GM18909 (cell line): Measurements from ENCODE around the gene SH3PXD2A.

ENCODE experiments used
- ATAC-seq: cut with Tn5 transposase; IDR thresholded peaks from one replicate; pipeline ENCODE4 v1.9.1; 2021; ENCODE audit warnings: mild to moderate bottlenecking; ENCODE audit not compliant: unreplicated experiment, poor library complexity

Gene SH3PXD2A

DNA sequence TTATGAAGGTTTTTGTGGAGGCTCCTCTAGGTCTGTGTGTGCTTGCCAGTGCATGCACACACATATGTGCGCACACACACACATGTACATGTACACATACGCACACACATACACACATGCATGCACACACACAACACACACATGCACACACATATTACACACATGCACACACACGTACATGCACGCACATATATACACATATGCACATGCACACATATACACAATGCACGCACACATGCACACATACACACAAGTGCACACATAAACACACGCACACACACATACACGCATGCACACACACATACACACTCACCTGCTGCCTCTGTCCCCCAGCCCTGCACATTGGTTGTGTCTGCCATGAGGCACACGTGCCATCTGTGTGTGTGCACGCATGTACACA is 295.6 kb downstream of the SH3PXD2A start:
- ATAC-seq: no peak

DNA sequence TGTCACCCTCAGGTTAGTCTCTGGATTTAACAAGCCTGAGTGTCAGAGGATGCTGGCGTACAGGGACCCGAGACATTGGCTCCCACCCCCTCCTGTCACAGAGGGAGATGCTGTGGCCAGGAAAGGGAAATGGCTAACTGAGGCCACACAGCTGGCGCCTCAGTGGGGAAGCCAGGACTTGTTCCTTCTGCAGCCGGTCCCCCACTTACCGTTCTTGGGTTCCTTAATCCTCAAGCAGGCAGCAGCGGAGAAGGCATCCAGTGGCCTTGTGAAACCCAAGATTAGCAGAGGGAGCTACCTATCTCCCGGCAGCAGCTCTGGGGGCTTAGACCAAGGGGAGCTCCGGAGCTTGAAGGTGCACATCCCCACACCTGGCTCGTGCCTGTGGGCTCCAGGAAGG is 296.5 kb downstream of the SH3PXD2A start:
- ATAC-seq: no peak

GRCh38 chr10:103557455-103557854 is 297.9 kb downstream of the SH3PXD2A start:
- no peak for ATAC-seq

GRCh38 chr10:103556383-103557007 is 298.9 kb downstream of the SH3PXD2A start:
- ATAC-seq: no peak

DNA sequence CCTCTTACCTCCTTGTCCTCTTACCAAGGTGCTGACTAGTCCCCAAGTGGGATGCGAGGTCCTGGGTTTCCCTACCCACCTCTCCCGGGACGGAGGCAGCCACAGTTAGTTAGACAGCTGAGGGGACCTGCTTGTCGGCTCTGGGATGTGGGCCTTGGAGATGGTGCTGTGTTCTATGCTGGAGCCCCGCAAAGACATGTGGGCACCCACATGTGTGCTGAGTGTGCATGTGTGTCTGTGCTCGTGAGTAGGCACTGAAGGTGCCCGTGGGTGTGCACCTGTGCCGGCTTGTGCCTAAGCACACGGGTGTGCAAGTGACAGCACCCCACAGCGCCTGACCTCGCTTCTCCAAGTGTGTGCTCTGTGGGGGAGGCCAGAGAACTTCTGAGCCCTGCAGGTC is 299.7 kb downstream of the SH3PXD2A start:
- ATAC-seq: no peak

DNA sequence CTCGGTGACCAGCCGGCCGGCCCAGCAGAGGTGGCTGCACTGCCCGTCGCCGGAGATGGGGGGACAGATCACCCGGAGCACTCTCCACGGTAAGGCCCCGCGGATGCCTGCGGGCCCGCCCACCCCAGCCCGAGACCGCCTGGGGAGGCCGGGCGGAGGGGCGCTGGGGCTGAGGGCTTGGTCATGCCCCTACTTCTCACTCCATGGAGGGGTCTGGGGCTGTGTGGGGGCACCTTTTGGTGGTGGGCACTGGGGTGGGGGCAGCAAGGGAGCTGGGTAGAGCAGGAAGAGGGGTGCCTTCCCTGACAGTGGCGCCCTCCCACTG is 300.1 kb downstream of the SH3PXD2A start:
- no peak for ATAC-seq

- no peak for ATAC-seq
Observed at GRCh38 chr10:103554488-103555324, 300.7 kb downstream of the SH3PXD2A start.

GRCh38 chr10:103553743-103554487 is 301.5 kb downstream of the SH3PXD2A start:
- no peak for ATAC-seq

GRCh38 chr10:103552856-103553742 is 302.3 kb downstream of the SH3PXD2A start:
- no peak for ATAC-seq

DNA sequence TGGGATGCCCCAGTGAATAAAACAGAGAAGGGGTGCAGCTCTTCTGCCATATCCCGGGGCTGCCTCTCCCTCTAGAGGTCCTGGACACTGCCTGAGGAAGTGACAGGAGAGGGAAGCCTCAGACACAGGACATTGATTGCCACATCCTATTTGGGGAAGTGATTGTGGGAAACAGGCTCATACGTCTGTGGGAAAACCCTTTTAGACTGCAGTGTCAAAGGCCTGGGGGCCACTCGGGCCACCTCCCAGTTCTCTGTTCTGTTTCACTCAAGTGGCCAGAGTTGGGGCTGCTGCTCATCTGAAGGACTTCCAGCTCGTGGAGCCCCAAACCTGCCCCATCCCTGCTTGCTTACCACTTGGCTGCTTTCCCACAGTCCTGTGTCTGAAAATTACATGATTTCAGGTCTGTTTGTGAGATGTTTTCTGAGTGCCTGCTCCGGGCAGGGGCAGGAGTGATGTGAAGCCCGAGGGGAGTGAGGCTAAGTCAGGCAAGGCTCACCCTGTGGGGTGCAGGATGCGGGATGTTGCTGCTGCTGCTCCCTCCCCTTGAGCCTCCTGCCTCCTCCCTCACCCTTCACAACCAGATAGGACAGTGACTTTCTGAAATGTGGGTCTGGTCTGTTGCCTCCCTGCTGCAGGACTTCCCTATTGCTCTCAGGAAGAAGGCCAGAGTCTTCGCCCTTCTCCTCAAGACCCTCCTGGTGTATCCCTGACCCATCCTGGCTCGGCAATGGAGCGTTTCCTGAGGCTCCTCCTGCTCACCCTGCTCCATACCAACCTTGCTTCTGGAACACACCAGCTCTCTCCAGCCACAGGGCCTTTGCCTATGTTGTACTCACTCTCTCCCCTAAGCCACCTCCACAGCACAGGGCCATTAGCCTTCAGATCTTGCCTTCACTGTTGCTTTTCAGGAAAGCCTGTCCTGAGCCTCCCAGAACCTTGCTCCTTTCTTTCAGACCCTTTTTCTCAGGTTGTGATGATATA is 303.5 kb downstream of the SH3PXD2A start:
- ATAC-seq: no peak

DNA sequence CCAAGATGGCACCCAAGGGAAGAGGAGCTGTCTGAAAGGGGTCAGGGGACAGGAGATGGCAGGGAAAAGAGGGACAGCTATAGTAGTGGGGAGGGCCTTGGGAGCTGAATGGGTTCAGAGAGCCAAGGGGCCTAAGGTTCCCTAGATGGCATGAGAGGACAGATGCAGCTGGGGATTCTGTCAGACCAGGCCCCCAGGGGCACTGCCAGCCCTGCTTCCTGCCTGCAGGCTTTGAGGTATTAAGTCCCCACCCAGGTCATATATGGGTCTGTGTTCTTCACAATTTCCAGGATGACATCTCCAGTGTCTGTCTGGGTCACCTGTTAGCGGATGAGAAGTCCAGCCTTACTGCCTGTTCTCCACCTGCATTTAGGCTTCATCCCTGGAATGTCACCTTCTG is 305.1 kb downstream of the SH3PXD2A start:
- no peak for ATAC-seq

DNA sequence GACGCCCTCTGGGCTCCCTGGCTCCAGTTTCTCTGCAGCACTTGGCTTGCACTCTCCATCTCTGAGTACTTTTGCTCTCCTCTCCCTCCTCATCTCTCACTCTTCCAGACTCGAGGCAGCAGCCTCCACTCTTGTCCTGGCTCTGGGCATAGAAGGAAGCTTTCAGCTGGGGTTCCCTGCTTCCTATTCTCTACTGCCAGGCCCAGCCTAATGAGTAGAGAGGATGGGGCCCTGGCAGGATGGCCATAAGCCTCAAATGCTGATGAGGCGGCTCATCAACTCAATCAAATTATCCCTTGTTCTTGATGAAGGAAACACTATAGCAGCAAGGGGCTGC is 306.1 kb downstream of the SH3PXD2A start:
- ATAC-seq: no peak

DNA sequence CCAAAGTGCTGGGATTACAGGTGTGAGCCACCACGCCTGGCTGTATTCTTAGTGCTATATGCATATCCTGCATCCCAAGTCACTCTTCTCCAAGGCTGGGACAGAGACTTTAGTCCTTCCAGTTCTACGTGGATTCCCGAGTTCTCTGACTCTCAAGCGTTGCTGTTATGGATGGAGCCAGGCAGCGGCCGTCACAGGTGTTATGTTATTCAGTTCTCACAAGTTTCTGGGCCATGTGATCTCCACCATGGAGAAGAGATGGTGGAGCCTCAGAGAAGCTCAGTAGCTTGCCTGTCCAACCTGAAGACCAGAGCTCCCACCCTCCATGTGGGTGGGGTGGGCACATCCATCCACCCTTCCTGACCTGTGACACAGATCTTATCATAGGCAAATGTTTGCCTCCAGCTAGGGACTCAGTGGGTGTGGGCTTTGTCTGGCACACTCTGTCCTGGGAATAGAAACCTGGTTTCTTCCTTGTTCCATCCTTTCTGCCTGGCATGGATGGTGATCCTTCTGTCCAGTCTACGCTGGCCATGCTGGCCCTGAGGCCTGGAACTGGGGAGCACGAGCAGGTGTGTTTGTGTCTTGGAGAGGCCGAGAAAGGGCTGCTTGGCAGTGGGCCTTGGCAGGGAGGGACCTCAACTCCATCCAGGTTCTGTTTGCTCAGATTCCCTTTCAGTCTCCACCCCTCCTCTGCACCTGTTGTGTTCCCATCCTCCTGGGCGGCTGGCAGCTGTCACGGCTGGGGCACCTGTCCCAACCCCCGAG is 306.6 kb downstream of the SH3PXD2A start:
- no peak for ATAC-seq

- ATAC-seq: no peak
Observed at GRCh38 chr10:103548006-103548405, 307.4 kb downstream of the SH3PXD2A start.

DNA sequence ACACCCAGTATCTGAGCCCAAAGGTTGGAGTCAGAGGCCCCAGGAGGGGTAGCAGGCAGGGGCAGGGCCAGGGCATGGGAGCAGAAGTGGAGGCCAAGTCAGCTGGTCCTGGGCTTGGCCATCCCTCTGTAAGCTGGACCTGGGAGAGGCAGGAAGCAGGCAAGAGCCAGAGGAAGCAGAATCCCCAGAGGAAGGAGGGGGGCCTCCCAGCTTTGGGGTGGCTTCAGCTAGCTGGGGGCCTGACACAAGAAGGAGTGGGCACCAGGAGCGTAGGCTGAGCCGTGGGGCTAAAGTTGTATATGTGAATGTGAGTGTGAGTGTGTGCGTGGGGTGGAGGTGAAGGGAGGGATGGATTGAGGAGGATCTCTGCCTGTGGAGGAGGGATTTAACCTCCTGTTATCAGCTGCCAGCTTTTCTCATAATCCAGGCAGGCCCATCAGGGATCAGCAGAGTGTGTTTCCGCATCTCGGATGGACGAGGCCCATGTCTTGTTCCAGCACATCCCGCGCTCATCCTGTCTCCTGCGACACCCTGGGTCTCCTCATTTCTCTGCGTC is 307.9 kb downstream of the SH3PXD2A start:
- ATAC-seq: no peak

DNA sequence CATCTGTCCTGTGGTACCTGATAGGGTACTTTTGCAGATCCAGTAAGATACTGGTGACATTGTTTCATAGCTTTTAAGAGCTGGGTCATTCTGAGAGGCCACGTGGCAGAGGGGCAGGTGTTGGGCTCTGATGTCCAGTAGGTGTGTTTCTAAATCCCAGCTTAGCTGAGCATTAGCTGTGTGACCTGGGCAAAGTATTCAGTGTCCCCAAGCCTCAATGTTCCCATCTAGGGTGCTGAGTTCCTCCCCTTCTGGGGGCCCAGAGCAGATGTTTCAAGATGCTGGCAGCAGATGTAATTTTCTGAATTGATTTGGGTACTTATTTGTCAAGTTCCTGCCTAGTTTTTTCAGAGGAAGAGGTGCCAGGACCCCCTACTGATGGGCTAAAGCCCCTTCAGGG is 309.0 kb downstream of the SH3PXD2A start:
- ATAC-seq: no peak

DNA sequence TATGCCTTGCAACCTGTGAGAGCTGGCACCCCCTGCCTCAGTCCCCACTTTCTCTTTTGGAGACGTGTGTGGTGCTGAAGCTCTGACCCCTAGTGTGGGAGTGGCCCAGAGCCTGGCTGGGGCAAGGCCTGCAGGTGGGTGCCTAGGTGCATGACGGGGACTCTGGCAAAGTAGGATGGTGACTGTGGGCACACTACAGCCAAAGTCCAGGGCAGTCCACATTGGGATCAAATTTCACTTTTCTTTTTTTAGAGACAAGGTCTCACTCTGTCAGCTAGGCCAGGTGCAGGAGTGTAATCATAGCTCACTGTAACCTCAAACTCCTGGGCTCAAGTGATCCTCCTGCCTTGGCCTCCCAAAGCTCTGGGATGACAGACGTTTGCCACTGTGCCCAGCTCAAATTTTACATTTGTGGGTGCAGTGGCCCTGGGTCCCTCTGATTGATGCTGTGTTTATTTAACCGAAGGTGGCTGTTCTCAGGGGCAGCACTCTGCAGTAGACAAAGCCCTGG is 309.6 kb downstream of the SH3PXD2A start:
- ATAC-seq: no peak

DNA sequence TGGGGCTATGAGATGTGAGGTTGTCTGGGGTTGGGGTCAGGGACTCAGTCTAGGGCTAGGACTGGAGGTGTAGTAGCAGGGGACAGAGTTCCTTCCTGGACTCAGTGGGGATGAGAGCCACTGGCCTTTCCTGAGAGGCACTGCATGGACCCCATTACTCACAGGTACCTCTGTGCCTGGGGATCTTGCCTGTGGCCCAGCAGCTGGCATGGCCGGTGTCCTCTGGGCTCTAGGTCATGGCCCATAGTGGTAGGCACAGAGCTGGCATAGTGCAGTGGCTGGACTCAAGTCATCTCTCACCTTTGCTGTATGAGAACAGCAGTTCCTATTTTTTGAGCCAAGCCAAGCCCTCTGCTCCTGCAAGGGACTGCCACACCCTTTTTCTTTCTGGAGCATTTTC is 310.0 kb downstream of the SH3PXD2A start:
- ATAC-seq: no peak
